NCI-H128 (cell line): Measurements from ENCODE around the gene ARHGEF28.
A peak's percentile ranks its signal among the peaks of the same experiment; 100 is the strongest.

ENCODE experiments used
- DNase-seq: peaks from one replicate; lab custom pipeline; 2025; ENCODE audit not compliant: unreplicated experiment; lab: John Stamatoyannopoulos, UW

Gene ARHGEF28

GRCh38 chr5:73625944-73626811, at the start of gene ARHGEF28:
ARHGEF28 (plus strand) TSS chr5:73626196; CDS start chr5:73684852, 58,656 bp downstream.
- no peak for DNase-seq

- no peak for DNase-seq
Measured at GRCh38 chr5:73582285-73583145, 43.5 kb upstream of the ARHGEF28 start.

GRCh38 chr5:73587923-73588322, 38.1 kb upstream of the ARHGEF28 start:
- DNase-seq = no peak

GRCh38 chr5:73591102-73591695, 34.8 kb upstream of the ARHGEF28 start:
- DNase-seq = peak; percentile 25

GRCh38 chr5:73591698-73592501, 34.1 kb upstream of the ARHGEF28 start:
- DNase-seq = no peak

GRCh38 chr5:73592551-73592950, 33.4 kb upstream of the ARHGEF28 start:
- no peak for DNase-seq

- DNase-seq = no peak
Measured at GRCh38 chr5:73596705-73597328, 29.2 kb upstream of the ARHGEF28 start.

- no peak for DNase-seq
Measured at GRCh38 chr5:73599380-73599779, 26.6 kb upstream of the ARHGEF28 start.

- no peak for DNase-seq
Measured at GRCh38 chr5:73603998-73604397, 22.0 kb upstream of the ARHGEF28 start.

GRCh38 chr5:73605223-73606087, 20.5 kb upstream of the ARHGEF28 start:
- no peak for DNase-seq

- DNase-seq = no peak
Measured at GRCh38 chr5:73606206-73606753, 19.7 kb upstream of the ARHGEF28 start.

GRCh38 chr5:73607228-73607627, 18.8 kb upstream of the ARHGEF28 start:
- DNase-seq = no peak

GRCh38 chr5:73612799-73613198, 13.2 kb upstream of the ARHGEF28 start:
- DNase-seq = no peak

- no peak for DNase-seq
Measured at GRCh38 chr5:73615085-73615484, 10.9 kb upstream of the ARHGEF28 start.

GRCh38 chr5:73615947-73616346, 10.0 kb upstream of the ARHGEF28 start:
- no peak for DNase-seq

- DNase-seq = no peak
Measured at GRCh38 chr5:73617510-73618279, 8.3 kb upstream of the ARHGEF28 start.

GRCh38 chr5:73619606-73620333, 6.2 kb upstream of the ARHGEF28 start:
- DNase-seq = no peak

- no peak for DNase-seq
Measured at GRCh38 chr5:73620334-73620687, 5.7 kb upstream of the ARHGEF28 start.
